ENCODE results near the gene SLC35F1.

DNA sequence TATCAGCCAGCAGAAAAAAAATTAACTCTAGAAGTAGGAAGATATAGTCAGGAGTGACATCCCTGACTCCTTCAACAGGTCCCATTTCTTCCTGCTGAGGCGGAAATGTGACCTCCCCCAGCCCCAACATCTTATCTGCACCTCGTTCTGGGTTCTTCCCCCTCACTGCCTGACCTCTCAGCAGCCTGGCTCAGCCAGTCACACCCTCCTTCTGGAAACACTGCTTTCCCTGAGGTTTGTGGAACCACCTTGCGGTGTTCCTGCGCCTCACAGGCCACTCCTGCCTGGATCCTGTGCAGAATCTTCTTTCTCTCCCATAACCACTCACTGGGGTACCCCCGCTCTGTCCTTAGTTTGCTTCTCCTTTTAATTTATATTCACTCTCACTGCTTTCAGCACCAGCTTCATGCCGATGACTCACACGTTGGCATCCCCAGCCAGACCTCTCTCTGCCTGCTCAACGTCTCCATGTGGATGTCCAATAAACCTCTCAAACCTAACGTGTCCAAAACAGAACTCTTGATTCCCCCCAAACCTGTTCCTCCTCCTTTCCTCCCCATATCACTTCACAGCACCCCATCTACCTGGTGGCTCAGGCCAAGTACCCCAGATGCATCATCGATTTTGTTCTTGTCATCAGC, 418.3 kb downstream of the SLC35F1 start:
- TF ChIP-seq, protein P1, sequence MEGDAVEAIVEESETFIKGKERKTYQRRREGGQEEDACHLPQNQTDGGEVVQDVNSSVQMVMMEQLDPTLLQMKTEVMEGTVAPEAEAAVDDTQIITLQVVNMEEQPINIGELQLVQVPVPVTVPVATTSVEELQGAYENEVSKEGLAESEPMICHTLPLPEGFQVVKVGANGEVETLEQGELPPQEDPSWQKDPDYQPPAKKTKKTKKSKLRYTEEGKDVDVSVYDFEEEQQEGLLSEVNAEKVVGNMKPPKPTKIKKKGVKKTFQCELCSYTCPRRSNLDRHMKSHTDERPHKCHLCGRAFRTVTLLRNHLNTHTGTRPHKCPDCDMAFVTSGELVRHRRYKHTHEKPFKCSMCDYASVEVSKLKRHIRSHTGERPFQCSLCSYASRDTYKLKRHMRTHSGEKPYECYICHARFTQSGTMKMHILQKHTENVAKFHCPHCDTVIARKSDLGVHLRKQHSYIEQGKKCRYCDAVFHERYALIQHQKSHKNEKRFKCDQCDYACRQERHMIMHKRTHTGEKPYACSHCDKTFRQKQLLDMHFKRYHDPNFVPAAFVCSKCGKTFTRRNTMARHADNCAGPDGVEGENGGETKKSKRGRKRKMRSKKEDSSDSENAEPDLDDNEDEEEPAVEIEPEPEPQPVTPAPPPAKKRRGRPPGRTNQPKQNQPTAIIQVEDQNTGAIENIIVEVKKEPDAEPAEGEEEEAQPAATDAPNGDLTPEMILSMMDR (IDR thresholded peaks at IDR 0.05; ENCODE audit: borderline replicate concordance, extremely low read depth, low read length, poor library complexity, severe bottlenecking): no peak
- no peak for TF ChIP-seq EZH2 (IDR thresholded peaks at IDR 0.05; ENCODE audit: borderline replicate concordance, low read depth, low read length, severe bottlenecking)
